Measurements from ENCODE around the gene CDH22. TPM values are rescaled to one million over a fixed set of nuclear protein-coding genes. Genes with fewer than 3 reads are reported as not detected.

The CDH22 gene
- total and polyA plus RNA-seq, 2 experiments from 2014 or later: 0.08 to 0.10 TPM

- Histone ChIP-seq H3K4me2 (no peak overlapping the region), H3K4me3 (no peak overlapping the region), H3K9me2 (ENCODE audit: insufficient read depth) (no peaks in the 10 kb centered on the region), H4K20me1 (replicated peaks; ENCODE audit: insufficient read depth) (no peaks in the 10 kb centered on the region), H3K27ac (ENCODE audit: low read depth) (no peak overlapping the region), H3K36me3 (ENCODE audit: insufficient read depth) (no peaks in the 10 kb centered on the region), H3K79me2 (replicated peaks; ENCODE audit: insufficient read depth) (no peaks in the 10 kb centered on the region), H2AFZ (no peak overlapping the region), H3K4me1 (ENCODE audit: insufficient read depth) (no peaks in the 10 kb centered on the region), H3K27me3 (ENCODE audit: insufficient read depth) (no peaks in the 10 kb centered on the region), H3F3A (replicated peaks; ENCODE audit: low read depth) (no peaks in the 10 kb centered on the region)
- TF ChIP-seq ZNF331 (CRISPR knock-in tag; IDR thresholded peaks at IDR 0.05; ENCODE audit: low read depth) (no peak), EZH2 (IDR thresholded peaks at IDR 0.05; ENCODE audit: low read depth, unreplicated experiment) (no peak), ZNF462 (CRISPR knock-in tag; IDR thresholded peaks at IDR 0.05) (no peak), JUNB (IDR thresholded peaks at IDR 0.05; ENCODE audit: unreplicated experiment) (no peak), ETS1 (IDR thresholded peaks at IDR 0.05) (no peak), CTCF (conservative IDR thresholded peaks at IDR 0.05; ENCODE audit: low read depth in 2 of 2) (no peak), NANOG (IDR thresholded peaks at IDR 0.05; ENCODE audit: borderline replicate concordance) (no peak), ZNF114 (CRISPR knock-in tag; IDR thresholded peaks at IDR 0.05) (no peak), POLR2AphosphoS5 (IDR thresholded peaks at IDR 0.05; ENCODE audit: low read depth) (no peak), CREB1 (CRISPR knock-in tag; IDR thresholded peaks at IDR 0.05; ENCODE audit: low read depth) (no peak)
- Mint-ChIP-seq H3K4me3 (no peak overlapping the region), H3K36me3 (ENCODE audit: low read depth) (no peaks in the 10 kb centered on the region), H3K27me3 (ENCODE audit: insufficient read depth, low read depth, poor library complexity) (peaks cover 6% of the 10 kb centered on the region), H3K9me3 (no peaks in the 10 kb centered on the region), H3K4me1 (peaks cover 5% of the 10 kb centered on the region; the same call in 2 of the 3 replicates), H3K27ac (no peak overlapping the region)
- no peak for DNase-seq (ENCODE audit: low spot score)
- ATAC-seq: no peak
Measured at GRCh38 chr20:46185353-46185752, 122.9 kb downstream of the CDH22 start.

All from GM23338 (cell line).